Gastrocnemius medialis (tissue), 4 donors: ENCODE data around the gene PPIG.

Source experiments
- CTCF ChIP-seq, 5 experiments: fragments of 450-650 bp in 3 of 5; fragments of 200-600 bp in 2 of 5; sonication (generic) in 2 of 5; IDR thresholded peaks in 4 of 5; conservative IDR thresholded peaks in 1 of 5; 1 replicate in 4 of 5; 2 replicates in 1 of 5; pipeline ENCODE4 v1.5.1; 2016 to 2019; ENCODE audit warnings: antibody characterized with exemption in 5 of 5, mild to moderate bottlenecking in 3 of 5, moderate library complexity in 3 of 5
- POLR2A ChIP-seq, 2 donors: fragments of 450-650 bp; IDR thresholded peaks; one replicate each; pipeline ENCODE4 v1.6.1; 2017; ENCODE audit warnings: antibody characterized with exemption in 2 of 2, mild to moderate bottlenecking in 2 of 2, moderate library complexity in 2 of 2

GRCh38 chr2:169565686-169566085 lies 18.5 kb upstream of the PPIG start:
- no peak for TF ChIP-seq CTCF (IDR thresholded peaks at IDR 0.05 in 4 of 5, conservative IDR thresholded peaks at IDR 0.05 in 1 of 5)
- no peak for TF ChIP-seq POLR2A (IDR thresholded peaks at IDR 0.05)
